ENCODE results near the gene ATXN1. TPM values are rescaled to one million over a fixed set of nuclear protein-coding genes. Genes with fewer than 3 reads are reported as not detected.

Gene ATXN1
- total RNA-seq, 1 experiment from 2014 or later, result 25.6 TPM

GRCh38 chr6:16807956-16808355 lies 46.7 kb upstream of the ATXN1 start:
- POLR2A ChIA-PET (ENCODE audit: low non-redundant PET), result no interaction called here

GRCh38 chr6:16806363-16806762 lies 45.1 kb upstream of the ATXN1 start:
- Histone ChIP-seq H3K4me3 (ENCODE audit: low read depth, low read length, poor library complexity, severe bottlenecking) (no peak overlapping the region), H3K27me3 (replicated peaks; ENCODE audit: insufficient read depth, low read depth, low read length, poor library complexity) (no peaks in the 10 kb centered on the region), H3K27ac (ENCODE audit: low read depth, low read length, poor library complexity, severe bottlenecking) (no peak overlapping the region), H3K9me3 (ENCODE audit: low read depth, low read length, poor library complexity, severe bottlenecking) (peaks cover 12% of the 10 kb centered on the region), H3K36me3 (ENCODE audit: insufficient read depth, low read length, poor library complexity, severe bottlenecking) (no peaks in the 10 kb centered on the region), H3K4me1 (ENCODE audit: insufficient read depth, low read length, poor library complexity, severe bottlenecking) (peaks cover 28% of the 10 kb centered on the region)
- intact Hi-C loops (cut with micrococcal nuclease; ENCODE audit: unreplicated experiment), result no loop called here
- DNase-seq (ENCODE audit: low spot score), result no peak
- no TSS peak for BruUV-seq (replicated peaks)
- ChIA-PET POLR2A (ENCODE audit: low non-redundant PET) (no interaction called here), CTCF (no interaction called here)
- TF ChIP-seq EZH2 (IDR thresholded peaks at IDR 0.05; ENCODE audit: borderline replicate concordance, low read depth, low read length, poor library complexity, severe bottlenecking), result no peak
- no peak for TF ChIP-seq CTCF (conservative IDR thresholded peaks at IDR 0.05; ENCODE audit: low read depth, low read length)

More at GRCh38 chr6:16807956-16808355, 46.7 kb upstream of the ATXN1 start:
- CTCF ChIA-PET, result no interaction called here
- no peak for DNase-seq (ENCODE audit: low spot score)
- H3K36me3 ChIP-seq (ENCODE audit: insufficient read depth, low read length, poor library complexity, severe bottlenecking), result no peaks in the 10 kb centered on the region
- no peak for TF ChIP-seq CTCF (conservative IDR thresholded peaks at IDR 0.05; ENCODE audit: low read depth, low read length)
- TF ChIP-seq EZH2 (IDR thresholded peaks at IDR 0.05; ENCODE audit: borderline replicate concordance, low read depth, low read length, poor library complexity, severe bottlenecking), result no peak
- H3K4me1 ChIP-seq (ENCODE audit: insufficient read depth, low read length, poor library complexity, severe bottlenecking), result peaks cover 28% of the 10 kb centered on the region
- H3K27me3 ChIP-seq (replicated peaks; ENCODE audit: insufficient read depth, low read depth, low read length, poor library complexity), result no peaks in the 10 kb centered on the region
- BruUV-seq (replicated peaks), result no TSS peak
- peaks cover 28% of the 10 kb centered on the region for H3K9me3 ChIP-seq (ENCODE audit: low read depth, low read length, poor library complexity, severe bottlenecking)
- H3K4me3 ChIP-seq (ENCODE audit: low read depth, low read length, poor library complexity, severe bottlenecking), result no peak overlapping the region
- no peak overlapping the region for H3K27ac ChIP-seq (ENCODE audit: low read depth, low read length, poor library complexity, severe bottlenecking)
- intact Hi-C loops (cut with micrococcal nuclease; ENCODE audit: unreplicated experiment), result no loop called here

- POLR2A ChIA-PET (ENCODE audit: low non-redundant PET), result no interaction called here
- CTCF ChIA-PET, result interaction anchor here (0.7 kb wide), 1 partner anchor 262 kb away, joined by 4 read pairs; no protein-coding TSS in a partner anchor
- Histone ChIP-seq H3K36me3 (ENCODE audit: insufficient read depth, low read length, poor library complexity, severe bottlenecking) (no peaks in the 10 kb centered on the region), H3K4me1 (ENCODE audit: insufficient read depth, low read length, poor library complexity, severe bottlenecking) (peaks cover 37% of the 10 kb centered on the region), H3K27me3 (replicated peaks; ENCODE audit: insufficient read depth, low read depth, low read length, poor library complexity) (no peaks in the 10 kb centered on the region), H3K27ac (ENCODE audit: low read depth, low read length, poor library complexity, severe bottlenecking) (no peak overlapping the region), H3K9me3 (ENCODE audit: low read depth, low read length, poor library complexity, severe bottlenecking) (peaks cover 9% of the 10 kb centered on the region), H3K4me3 (ENCODE audit: low read depth, low read length, poor library complexity, severe bottlenecking) (no peak overlapping the region)
- BruUV-seq (replicated peaks), result no TSS peak
- TF ChIP-seq EZH2 (IDR thresholded peaks at IDR 0.05; ENCODE audit: borderline replicate concordance, low read depth, low read length, poor library complexity, severe bottlenecking) (no peak), CTCF (conservative IDR thresholded peaks at IDR 0.05; ENCODE audit: low read depth, low read length) (no peak)
- intact Hi-C loops (cut with micrococcal nuclease; ENCODE audit: unreplicated experiment), result no loop called here
- DNase-seq (ENCODE audit: low spot score), result no peak
Measured at GRCh38 chr6:16805243-16805950, 44.1 kb upstream of the ATXN1 start.
